ENCODE results near the gene ANAPC1.
"Not testable (repeated sequence)": the region's sequence is repeated elsewhere in the genome, so short reads cannot be mapped to it uniquely, and the experiment has no call there.

Gene ANAPC1, protein sequence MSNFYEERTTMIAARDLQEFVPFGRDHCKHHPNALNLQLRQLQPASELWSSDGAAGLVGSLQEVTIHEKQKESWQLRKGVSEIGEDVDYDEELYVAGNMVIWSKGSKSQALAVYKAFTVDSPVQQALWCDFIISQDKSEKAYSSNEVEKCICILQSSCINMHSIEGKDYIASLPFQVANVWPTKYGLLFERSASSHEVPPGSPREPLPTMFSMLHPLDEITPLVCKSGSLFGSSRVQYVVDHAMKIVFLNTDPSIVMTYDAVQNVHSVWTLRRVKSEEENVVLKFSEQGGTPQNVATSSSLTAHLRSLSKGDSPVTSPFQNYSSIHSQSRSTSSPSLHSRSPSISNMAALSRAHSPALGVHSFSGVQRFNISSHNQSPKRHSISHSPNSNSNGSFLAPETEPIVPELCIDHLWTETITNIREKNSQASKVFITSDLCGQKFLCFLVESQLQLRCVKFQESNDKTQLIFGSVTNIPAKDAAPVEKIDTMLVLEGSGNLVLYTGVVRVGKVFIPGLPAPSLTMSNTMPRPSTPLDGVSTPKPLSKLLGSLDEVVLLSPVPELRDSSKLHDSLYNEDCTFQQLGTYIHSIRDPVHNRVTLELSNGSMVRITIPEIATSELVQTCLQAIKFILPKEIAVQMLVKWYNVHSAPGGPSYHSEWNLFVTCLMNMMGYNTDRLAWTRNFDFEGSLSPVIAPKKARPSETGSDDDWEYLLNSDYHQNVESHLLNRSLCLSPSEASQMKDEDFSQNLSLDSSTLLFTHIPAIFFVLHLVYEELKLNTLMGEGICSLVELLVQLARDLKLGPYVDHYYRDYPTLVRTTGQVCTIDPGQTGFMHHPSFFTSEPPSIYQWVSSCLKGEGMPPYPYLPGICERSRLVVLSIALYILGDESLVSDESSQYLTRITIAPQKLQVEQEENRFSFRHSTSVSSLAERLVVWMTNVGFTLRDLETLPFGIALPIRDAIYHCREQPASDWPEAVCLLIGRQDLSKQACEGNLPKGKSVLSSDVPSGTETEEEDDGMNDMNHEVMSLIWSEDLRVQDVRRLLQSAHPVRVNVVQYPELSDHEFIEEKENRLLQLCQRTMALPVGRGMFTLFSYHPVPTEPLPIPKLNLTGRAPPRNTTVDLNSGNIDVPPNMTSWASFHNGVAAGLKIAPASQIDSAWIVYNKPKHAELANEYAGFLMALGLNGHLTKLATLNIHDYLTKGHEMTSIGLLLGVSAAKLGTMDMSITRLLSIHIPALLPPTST (N-terminal part only)

DNA sequence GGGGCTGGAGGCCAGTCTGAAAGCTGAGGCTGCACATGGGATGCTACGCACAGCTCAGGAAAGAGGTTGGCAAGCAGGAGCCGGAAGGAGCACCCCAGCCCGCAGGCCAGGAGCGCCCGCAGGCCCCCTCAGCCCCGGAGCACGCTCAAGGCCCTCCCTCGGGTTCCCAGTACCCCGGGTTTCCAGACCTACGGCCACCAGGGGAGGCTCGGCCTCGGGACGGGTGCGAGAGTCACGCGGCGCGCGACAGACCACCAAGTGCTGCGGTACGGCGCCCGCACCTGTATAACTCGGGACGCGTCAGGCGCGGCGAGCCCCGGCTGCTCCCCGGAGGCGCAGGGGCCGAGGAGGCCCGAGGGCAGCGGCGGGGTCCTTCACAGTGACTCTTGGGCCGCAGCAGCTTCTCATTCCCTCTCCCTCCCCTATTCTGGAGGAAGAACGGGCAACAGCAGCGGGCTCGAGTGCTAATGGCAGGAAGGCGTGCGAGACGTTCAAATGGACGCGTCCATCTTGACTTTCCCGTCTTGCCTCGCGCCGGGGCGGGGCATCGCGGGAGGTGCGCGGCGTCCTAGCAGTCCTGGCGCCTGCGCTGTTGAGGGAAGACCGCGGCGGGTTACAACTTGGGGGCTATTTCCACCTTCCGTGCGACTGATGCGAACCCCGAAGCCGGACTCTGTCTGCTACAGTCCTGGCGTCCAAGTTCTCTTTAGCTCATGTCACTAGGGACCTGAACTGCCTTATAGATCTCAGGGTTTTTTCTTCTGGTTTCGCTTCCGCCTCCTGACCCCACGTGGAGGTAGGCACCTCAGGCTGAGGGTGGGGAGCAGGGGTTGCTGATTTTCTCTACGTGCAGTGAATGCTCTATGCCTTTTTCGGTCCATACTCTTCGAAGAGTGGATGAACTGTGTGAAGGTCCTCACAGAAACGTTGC is at the start of gene ANAPC1:
ANAPC1 (minus strand) TSS at position 533 of the 931 bp plus-strand sequence. CDS start 3,368 bp downstream, outside the sequence.
- peak; percentile 74 for DNase-seq

DNA sequence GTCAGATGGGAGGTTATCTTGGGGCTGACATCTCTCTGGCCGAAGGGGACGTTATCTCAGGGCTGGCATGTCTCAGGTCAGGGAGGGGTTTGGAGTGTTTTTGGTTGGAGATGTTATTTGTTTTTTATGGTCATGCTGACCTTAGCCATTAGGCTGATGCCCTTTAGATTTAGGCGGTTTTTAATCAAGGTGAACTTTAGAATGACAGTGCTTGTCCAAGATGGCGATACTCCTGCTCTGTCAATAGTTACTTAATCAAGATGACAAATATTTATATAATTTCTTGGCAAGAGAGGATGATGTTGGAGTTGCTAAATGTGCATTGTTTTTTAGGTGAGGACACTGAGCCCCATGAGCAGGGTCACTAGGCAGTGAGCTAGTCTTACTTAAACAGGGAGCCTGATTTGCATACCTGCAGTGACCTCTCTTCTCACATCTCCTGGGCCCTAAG is 48.9 kb upstream of the ANAPC1 start:
- no peak for DNase-seq

DNA sequence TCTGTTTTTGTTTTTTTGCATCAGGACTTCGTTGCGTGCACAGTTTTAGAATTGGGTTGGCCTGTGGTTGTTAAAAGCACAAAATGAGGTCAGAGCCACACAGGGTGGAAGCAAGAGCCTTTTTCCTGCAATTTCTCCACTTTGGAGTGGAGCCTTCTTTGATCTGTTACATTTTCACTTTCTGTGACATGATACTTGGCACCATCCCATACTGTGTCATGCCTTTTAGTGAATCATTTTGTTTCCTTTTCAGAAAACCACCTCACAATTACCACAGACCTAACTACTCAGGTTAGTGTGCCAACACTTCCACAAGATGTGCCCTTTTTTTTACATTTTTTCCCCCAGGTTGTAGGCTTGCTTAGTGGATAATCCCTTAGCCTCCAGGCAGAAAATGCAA is 46.9 kb upstream of the ANAPC1 start:
- DNase-seq: no peak

DNA sequence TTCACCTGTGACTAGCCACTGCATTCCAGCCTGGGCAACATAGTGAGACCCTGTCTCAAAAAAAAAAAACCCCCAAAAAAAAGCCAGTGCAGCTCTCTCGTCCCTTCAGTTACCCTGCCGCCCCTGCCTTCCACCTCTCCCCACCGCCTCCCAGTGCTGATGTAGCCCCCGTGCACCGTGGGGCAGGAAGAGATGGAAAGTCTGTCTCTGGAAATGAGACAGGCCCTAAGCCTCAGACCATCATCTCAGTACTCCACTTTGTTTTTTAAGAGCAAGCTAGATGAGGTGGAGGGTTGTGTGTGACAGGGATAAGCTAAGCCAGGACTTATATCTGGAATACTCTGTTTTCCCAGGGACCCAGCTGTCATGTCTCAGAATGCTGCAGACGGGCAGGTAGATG is 46.4 kb upstream of the ANAPC1 start:
- DNase-seq: no peak

DNA sequence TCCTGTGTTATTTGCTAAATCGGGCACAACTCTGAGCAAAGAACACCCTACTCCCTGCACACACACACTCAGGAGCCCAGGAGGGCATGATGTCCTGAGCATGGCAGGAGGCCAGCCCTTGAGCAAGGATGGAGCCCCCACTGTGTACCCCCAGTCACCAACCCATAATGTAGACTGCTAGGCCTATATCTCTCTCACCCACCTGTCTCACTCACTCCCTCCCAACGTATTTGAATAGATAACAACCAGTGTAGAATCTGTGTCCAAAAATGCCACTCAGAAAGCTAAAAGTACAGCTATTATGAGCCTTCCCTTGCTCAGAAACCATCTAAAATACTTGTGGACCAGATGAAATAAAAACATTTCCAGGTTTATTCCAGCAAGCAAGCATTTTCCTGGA is 43.7 kb upstream of the ANAPC1 start:
- no peak for DNase-seq

DNA sequence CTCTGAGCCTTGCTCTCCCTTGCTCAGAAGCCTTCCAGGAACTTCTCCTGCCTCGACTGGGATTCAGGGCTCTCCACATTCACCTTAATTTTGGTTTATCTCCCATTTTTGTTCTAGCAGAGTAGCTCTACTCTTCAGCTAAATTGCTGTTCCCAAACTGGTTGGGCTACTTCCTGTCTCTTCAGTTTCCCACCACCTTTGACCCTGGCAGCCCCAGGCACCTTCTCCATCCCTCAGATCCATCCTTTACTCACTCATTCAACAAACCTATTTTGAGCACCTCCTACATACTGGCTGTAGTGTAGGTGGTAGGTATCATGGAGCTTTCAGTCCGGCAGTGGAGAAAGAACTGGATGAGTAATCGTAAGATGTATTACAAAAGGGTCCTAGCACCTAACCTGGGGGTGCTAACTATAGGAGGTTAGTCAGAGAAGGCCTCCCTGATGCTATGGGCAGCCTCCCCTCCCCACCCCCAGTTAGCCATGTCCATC is 40.7 kb upstream of the ANAPC1 start:
- no peak for DNase-seq

DNA sequence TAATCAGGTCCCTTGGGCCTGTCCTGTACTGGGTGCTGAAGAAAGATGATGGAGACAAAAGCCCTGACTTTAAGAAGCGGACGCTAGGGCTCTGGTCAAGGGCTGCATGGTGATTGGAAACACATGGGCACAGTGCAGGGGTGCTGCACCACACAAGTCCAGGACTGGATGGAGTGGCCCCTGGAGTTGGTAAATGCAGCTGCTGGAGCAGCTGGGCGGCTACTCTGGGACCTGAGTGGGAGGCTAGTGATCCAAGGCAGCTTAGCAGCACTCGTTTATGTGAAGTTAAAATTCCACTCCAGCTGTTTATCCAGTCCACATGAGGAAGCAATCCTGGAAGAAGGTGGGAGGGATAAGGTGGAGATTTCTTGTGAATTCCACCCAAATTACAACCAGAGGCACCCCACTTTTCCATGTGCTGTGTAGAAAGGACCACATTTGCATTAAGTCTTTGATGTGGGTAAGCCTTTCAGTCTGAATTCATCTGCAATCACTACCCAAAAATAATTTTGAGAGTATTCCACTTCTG is 39.3 kb upstream of the ANAPC1 start:
- no peak for DNase-seq

DNA sequence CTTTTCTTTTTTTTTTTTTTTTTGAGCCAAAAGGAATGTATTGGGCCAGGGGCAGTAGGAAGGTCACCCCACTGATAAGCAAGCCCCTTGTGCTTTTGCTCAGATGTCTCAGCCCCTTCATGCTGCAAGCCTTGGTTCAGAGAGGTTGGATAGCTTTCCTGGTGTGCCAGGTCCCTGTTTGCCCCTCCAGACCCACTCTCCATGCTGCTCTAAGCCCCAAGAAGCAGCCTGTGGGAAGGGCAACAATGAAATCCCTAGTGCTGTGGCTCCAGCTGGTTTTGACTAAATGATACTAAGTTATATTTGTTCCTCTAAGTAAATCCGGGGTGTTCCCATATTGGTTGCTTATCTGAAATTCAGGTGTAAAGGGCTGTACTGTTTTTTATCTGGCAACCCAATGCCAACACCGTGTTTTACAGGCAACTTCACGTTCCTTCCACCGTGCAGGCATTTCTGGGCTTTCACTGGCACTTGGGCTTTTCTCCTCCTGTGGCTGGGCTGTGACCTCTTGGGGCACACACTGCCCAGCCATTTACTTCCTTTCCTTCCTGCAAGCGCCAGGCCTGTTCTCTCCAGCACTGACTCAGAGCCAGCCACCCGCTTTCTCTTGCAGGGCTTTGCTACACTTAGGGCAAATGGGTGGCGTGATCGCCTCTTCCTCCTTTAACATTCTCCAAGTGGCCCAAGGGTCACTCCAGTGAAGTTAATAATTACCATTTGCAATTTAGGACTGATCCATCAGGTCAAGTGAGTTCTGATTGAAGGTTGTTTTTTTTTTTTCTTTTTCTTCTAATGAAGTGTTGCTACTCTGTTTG is 36.0 kb upstream of the ANAPC1 start:
- no peak for DNase-seq

DNA sequence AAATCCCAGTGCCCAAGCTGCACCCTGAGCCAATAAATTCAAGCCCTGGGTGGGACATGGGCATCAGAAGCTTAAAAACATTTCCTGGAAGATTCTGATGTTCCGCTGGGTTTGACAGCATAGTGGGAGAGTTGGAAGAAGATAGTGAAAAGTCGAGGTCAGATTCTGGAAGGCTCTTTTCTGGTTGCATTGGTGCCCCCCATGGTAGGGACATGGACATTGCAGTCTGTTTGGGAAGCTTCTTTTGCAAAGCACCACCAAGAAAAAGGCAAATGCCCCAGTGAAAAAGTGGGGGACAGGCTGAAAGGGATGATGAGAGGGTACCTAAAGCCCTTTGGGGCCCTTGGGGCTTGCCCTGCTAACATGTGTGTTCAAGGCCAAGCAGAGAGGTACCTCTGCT is 35.4 kb upstream of the ANAPC1 start:
- no peak for DNase-seq

DNA sequence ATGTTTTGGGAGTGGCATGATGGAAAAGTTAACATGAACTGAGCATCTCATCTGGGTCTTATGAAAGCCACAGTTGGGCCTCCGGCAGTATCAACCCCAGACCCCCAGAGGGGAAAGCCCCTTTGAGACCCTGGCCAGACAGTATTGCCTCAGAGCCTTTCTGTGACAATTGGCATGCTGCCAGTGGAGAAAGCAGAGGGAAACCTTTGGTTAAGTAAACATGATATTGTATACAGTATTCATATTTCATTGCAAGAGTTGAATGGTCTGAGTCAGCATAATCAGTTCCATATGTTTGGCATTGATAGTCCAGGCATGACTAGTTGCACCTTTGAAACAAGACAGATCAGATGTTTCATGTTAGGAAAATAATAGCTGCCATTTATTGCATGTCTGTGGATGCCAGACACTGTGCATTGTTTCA is 34.4 kb upstream of the ANAPC1 start:
- DNase-seq: peak; percentile 5

DNA sequence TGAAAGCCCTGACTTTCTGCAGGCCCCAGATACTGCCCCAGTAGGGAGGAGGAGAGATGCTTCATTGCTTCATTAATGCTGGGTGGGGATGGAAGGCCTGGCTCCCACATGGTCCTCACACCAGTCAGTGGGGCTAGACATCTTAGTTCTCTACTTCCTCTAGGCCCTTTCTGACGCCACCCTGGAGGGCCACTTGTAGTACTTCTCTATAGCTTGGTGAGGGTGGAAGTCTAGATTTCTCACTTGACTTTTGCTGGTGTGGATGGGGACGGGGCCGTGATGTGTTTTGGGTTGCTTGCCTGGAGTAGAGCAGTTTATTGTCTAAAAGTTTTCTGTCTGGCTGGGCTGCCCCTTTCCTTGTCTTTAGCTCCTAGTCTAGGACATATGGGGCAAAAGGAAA is 33.1 kb upstream of the ANAPC1 start:
- no peak for DNase-seq

DNA sequence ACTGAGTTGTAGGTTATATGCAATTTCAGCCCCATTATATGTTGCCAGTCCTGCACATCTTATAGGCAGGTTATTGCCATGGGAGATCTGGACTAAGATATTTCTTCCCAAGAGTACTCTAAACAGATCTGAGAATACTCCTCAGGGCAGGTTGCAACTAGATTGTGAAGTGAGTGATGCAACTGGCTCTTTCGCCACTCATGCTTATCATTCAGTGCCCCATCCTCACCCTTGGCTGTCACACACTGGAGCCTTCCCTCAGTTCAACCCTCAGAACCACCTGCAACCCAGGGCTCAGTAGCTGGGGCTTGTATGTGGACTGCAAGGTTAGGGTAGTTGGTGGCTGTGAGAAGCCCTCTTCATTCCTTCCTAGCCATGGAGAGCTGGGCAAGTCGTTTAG is 28.6 kb upstream of the ANAPC1 start:
- DNase-seq: no peak

DNA sequence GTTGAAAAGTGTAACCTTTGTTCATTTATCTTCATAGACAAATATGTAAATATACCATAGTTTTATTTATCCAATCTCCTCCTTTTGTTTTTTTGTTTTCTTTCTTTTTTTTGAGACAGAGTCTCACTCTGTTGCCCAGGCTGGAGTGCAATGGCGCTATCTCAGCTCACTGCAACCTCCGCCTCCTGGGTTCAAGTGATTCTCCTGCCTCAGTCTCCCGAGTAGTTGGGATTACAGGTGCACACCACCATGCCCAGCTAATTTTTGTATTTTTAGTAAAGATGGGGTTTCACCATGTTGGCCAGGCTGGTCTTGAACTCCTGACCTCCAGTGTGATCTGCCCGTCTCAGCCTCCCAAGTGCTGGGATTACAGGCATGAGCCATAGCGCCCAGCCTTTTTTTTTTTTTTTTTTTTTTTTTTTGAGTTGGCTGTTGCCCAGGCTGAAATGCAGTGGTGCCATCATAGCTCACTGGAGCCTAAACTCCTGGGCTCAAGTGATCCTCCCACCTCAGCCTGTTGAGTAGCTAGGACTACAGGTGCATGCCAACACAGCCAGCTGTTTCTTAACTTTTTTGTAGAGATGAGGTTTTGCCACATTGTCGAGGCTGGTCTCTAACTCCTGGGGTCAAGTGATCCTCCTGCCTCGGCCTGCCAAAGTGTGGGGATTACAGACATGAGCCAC is 27.4 kb upstream of the ANAPC1 start:
- not testable (repeated sequence) for DNase-seq

DNA sequence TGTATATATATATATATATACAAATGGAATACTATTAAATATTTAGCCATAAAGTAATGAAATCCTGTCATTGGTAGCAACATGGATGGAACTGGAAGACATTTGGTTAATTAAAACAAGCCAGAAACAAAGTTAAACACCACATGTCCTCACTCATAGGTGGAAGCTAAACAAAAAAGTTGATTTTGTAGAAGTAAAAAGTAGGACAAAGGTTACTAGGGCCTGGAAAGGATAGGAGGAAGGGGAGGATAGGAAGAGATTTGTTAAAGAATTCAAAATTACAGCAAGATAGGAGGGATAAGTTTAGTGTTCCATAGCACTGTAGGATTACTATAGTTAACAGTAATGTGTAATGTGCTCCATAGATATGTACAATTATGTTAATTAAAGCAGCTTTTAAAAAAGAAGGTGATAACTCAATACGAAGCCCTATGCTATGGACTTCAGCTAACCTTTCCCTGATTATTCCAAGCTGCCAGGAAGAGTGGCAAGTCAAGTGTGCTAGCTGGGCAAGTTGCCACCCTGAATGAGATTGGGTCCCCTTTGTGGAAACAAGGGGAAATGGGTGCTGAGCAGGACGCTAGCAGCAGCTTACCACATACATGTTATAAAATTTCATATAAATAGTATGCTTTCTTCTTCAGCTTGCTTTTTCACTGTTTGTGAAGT is 26.8 kb upstream of the ANAPC1 start:
- peak; percentile 12 for DNase-seq

DNA sequence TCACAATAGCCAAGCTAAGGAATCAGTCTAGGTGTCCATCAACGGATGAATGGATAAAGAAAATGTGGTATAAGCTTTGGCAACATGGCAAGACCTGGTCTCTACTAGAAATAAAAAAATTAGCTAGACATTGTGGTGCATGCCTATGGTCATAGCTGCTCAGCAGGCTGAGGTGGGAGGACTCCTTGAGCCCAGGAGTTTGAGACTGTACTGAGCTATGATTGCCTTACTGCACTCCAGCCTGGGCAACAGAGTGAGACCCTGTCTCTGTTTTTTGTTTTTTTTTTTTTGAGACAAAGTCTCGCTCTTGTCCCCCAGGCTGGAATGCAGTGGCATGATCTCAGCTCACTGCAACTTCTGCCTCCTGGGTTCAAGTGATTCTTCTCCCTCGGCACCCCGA is 26.0 kb upstream of the ANAPC1 start:
- not testable (repeated sequence) for DNase-seq

DNA sequence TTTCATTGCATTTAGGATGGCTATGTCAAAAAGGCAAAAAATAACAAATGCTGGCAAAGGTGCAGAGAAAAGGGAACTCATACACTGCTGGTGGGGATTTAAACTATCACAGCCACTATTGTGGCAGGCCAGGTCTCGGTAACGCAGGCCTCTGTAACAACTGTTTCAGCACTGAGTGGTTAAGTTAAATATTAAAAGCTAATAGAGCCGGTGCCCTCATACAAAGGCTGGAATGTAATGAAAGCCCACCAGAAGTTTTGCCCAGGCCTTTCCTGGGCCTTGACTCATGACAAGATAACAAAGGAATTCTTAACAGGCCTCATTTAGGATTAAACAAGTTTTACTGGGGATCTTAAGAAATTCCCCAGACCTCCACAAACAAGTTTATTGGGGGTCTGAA is 25.1 kb upstream of the ANAPC1 start:
- no peak for DNase-seq

DNA sequence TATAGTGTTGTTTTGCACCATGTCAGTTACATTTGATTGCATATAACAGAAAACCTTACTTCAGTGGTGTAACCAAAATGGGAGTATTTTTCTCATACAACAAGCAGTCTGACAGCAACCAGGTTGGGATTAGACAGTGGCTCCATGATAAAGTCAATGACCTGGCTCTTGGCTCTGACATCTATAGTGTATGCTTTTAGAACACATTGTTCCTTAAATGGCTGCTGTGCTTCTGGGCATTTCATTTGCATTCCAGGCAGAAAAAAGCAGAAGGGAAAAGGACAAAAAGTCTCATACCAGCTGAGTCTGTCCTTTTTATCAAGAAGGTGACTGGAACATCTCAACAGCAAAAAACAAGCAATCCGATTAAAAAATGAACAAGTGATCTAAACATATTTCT is 24.6 kb upstream of the ANAPC1 start:
- DNase-seq: no peak

DNA sequence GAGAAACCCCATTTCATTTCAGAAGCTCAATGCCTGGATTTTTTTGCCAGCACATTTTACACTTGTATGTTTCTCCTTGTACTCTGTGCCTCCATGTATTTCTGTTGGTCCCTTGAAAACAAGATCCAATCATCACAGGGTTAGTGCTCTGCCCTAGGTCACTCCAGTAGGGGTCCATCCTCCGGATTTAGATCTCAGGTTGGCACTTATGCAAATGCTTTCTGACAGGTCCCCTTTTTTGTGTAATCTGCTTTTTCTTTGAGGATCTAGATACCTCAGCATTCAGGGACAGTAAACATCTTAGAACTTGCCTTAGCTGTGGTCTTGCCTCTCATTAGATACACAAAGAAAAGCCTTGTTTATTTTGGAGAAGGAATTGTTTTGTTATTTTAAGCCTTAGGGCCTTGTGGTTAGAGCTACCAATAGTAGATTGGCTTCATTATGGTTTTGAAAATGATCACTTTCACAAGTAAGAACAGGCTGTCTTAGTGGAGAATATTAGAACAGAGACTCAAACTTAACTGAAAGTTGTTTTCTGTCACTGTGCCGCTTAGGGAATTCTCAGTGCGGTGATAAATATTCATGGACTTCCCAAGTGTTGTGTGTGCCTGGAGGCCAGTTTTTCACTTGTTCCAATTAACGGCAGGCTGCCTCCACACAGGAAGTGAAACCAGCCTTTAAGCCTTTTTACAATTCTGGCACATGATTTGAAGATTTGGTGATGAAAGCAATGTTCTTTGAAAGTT is 22.2 kb upstream of the ANAPC1 start:
- no peak for DNase-seq

DNA sequence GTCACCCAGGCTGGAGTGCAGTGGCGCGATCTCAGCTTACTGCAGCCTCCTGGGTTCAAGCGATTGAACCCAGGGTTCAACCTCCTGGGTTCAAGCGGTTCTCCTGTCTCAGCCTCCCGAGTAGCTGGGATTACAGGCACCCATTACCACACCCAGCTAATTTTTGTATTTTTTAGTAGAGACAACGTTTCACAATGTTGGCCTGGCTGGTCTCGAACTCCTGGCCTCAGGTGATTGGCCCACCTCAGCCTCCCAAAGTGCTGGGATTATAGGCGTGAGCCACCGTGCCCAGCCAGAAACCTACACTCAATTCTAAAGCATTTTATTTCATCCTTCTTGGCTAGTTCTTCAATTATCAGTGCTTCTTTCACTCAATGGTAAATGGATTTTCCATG is 21.5 kb upstream of the ANAPC1 start:
- not testable (repeated sequence) for DNase-seq

Measured in NCI-H1105 treated with DMSO at 0.1 percent for 48 hours (cell line).